22Rv1 (cell line): ENCODE measurements around the gene UBE2S.

Source experiments
- H3K27ac ChIP-seq: fragments of 450-650 bp; 2 replicates; pipeline ENCODE4 v1.5.1; 2017
- CTCF ChIP-seq: fragments of 450-650 bp; IDR thresholded peaks from 2 replicates; pipeline ENCODE4 v1.5.1; 2017; ENCODE audit warnings: mild to moderate bottlenecking
- ZFX ChIP-seq: fragments of 450-650 bp; IDR thresholded peaks from 2 replicates; pipeline ENCODE4 v1.6.1; 2017; ENCODE audit warnings: antibody characterized with exemption, borderline replicate concordance

UBE2S gene

GRCh38 chr19:55360902-55361301 lies 46.7 kb downstream of the UBE2S start:
- no peak overlapping the region for H3K27ac ChIP-seq
- no peak for TF ChIP-seq CTCF

- H3K27ac ChIP-seq: no peak overlapping the region
- TF ChIP-seq ZFX (no peak), CTCF (no peak)
Observed at GRCh38 chr19:55358943-55359908, 48.4 kb downstream of the UBE2S start.

GRCh38 chr19:55358493-55358892 lies 49.1 kb downstream of the UBE2S start:
- TF ChIP-seq ZFX: no peak
- TF ChIP-seq CTCF: no peak
- no peak overlapping the region for H3K27ac ChIP-seq

GRCh38 chr19:55355213-55355821 lies 52.3 kb downstream of the UBE2S start:
- TF ChIP-seq ZFX: no peak
- no peak for TF ChIP-seq CTCF
- H3K27ac ChIP-seq: no peak overlapping the region

GRCh38 chr19:55354698-55355212 lies 52.8 kb downstream of the UBE2S start, which contains the start of gene COX6B2:
Gene COX6B2, minus strand, starts transcription at chr19:55354719. Its CDS starts 198 bp downstream, at chr19:55354521.
- no peak within 1 kb of the TSS for H3K27ac ChIP-seq
- TF ChIP-seq CTCF: no peak
- no peak for TF ChIP-seq ZFX

GRCh38 chr19:55353803-55354697 lies 53.5 kb downstream of the UBE2S start:
- TF ChIP-seq CTCF (no peak), ZFX (no peak)
- H3K27ac ChIP-seq: no peak overlapping the region
